LNCAP (cell line): Measurements from ENCODE around the gene ORC3.

ENCODE experiments used
- CTCF ChIP-seq: fragments of 450-650 bp; IDR thresholded peaks from 2 replicates; pipeline ENCODE4 v1.5.1; 2017; ENCODE audit warnings: mild to moderate bottlenecking

ORC3 gene

GRCh38 chr6:87600576-87600975 is 10.6 kb downstream of the ORC3 start:
- no peak for TF ChIP-seq CTCF

DNA sequence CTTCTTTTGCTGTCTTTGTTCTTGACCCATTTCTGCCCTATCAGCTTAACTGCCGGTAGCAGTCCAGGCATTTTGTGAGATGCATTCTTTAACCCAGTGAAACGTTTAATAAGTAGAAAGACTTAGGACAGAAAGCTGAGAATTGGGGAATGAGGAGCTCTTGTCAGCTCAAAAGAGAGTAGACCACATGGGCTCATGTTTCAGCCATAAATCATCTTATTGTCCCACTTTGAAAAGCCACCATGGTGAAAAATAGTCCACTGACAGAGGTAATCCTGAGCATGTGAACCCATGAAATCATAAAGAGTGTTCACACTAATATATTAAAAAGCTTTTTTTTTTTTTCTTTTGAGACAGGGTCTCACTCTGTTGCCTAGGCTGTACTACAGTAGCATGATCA is 16.3 kb downstream of the ORC3 start:
- no peak for TF ChIP-seq CTCF

GRCh38 chr6:87608802-87609201 is 18.9 kb downstream of the ORC3 start:
- TF ChIP-seq CTCF: no peak

GRCh38 chr6:87617405-87617804 is 27.5 kb downstream of the ORC3 start:
- TF ChIP-seq CTCF: no peak

DNA sequence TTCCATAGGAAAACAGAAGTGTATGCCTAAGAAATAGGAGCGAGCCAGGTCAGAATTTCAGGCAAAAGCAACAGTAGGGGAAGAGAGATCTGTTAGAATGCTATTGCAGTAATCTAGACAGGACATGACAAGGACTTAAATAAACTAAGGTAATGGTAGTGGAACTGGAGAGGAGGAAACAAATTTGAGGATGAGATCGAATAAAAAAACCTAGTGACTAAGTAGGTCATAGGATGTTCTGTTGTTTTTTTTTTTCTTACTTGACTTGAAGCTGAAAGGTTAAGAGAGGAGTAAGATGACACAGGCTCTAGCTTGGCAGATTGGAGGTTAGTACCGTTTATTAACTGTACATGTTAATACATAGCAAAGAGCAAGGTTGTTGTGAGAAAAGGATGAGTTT is 28.6 kb downstream of the ORC3 start:
- TF ChIP-seq CTCF: no peak

DNA sequence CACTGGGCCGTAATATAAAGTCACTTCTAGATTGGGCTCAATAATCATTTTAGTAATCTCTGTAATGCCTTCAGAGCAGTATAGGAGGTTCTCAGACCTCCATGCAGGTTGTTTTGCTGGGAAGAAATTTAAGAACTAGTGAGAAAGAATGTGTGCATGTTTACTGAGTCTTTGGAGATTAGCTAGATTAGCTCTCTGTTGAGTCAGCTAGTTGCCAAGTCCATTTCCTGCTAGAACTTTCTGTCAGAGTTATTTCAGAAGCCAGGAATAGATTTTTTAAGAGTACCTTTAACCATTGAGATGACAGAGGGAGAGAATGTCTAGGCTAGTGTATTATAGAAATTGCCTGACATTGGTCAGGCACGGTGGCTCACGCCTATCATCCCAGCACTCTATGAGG is 33.3 kb downstream of the ORC3 start:
- no peak for TF ChIP-seq CTCF

GRCh38 chr6:87628424-87628823 is 38.5 kb downstream of the ORC3 start:
- TF ChIP-seq CTCF: no peak

DNA sequence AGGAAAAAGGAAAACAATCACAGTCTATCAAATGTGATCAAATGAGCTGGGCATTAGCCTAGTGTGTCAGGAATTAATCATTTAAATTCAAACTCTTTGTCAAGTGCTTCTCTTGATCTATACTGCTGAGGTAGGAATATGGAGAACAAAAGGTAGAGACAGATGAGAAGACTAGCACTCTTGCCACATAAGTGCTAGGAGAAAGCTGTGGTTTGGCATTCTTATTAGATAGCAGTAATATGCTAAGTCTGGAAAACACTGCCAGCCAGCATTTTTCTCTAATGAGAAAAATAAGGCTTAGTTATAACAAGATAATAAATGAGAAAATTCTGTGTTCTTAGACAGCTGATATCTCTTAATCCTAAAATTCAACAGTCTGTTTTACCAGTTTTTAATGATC is 38.9 kb downstream of the ORC3 start:
- no peak for TF ChIP-seq CTCF
